ENCODE measurements around the gene PARN. TPM values are rescaled to one million over a fixed set of nuclear protein-coding genes. Genes with fewer than 3 reads are reported as not detected.

PARN gene
- polyA plus RNA-seq, 1 experiment, result 18.5 TPM

- Histone ChIP-seq H3K27me3 (ENCODE audit: control insufficient read depth, insufficient read depth, low read length) (no peaks in the 10 kb centered on the region), H3K4me3 (ENCODE audit: low read depth, low read length) (no peak overlapping the region), H3K36me3 (ENCODE audit: control insufficient read depth, insufficient read depth, low read length) (no peaks in the 10 kb centered on the region)
- no peak for DNase-seq (ENCODE audit: low read depth)
- no peak for TF ChIP-seq CTCF (IDR thresholded peaks at IDR 0.05; ENCODE audit: insufficient read depth, low read depth, low read length)
- POLR2A ChIA-PET, result interaction anchor here (1.1 kb wide), 1 partner anchor 16 kb away, joined by 3 read pairs; no protein-coding TSS in a partner anchor
- CTCF ChIA-PET, result no interaction called here
Observed at GRCh38 chr16:14495213-14496046, 134.6 kb downstream of the PARN start.

GRCh38 chr16:14494396-14494966, 135.6 kb downstream of the PARN start:
- DNase-seq (ENCODE audit: low read depth), result no peak
- CTCF ChIA-PET, result no interaction called here
- Histone ChIP-seq H3K36me3 (ENCODE audit: control insufficient read depth, insufficient read depth, low read length) (no peaks in the 10 kb centered on the region), H3K27me3 (ENCODE audit: control insufficient read depth, insufficient read depth, low read length) (no peaks in the 10 kb centered on the region), H3K4me3 (ENCODE audit: low read depth, low read length) (no peak overlapping the region)
- TF ChIP-seq CTCF (IDR thresholded peaks at IDR 0.05; ENCODE audit: insufficient read depth, low read depth, low read length), result no peak
- POLR2A ChIA-PET, result no interaction called here

- CTCF ChIA-PET, result no interaction called here
- POLR2A ChIA-PET, result no interaction called here
- TF ChIP-seq CTCF (IDR thresholded peaks at IDR 0.05; ENCODE audit: insufficient read depth, low read depth, low read length), result no peak
- H3K4me3 ChIP-seq (ENCODE audit: low read depth, low read length), result no peak overlapping the region
- H3K36me3 ChIP-seq (ENCODE audit: control insufficient read depth, insufficient read depth, low read length), result no peaks in the 10 kb centered on the region
- no peak for DNase-seq (ENCODE audit: low read depth)
- H3K27me3 ChIP-seq (ENCODE audit: control insufficient read depth, insufficient read depth, low read length), result no peaks in the 10 kb centered on the region
Observed at GRCh38 chr16:14493791-14494190, 136.3 kb downstream of the PARN start.

- Histone ChIP-seq H3K36me3 (ENCODE audit: control insufficient read depth, insufficient read depth, low read length) (no peaks in the 10 kb centered on the region), H3K27me3 (ENCODE audit: control insufficient read depth, insufficient read depth, low read length) (no peaks in the 10 kb centered on the region), H3K4me3 (ENCODE audit: low read depth, low read length) (no peak overlapping the region)
- ChIA-PET CTCF (interaction anchor here (1.2 kb wide), 1 partner anchor 10 kb away, joined by 4 read pairs; no protein-coding TSS in a partner anchor), POLR2A (no interaction called here)
- no peak for DNase-seq (ENCODE audit: low read depth)
- no peak for TF ChIP-seq CTCF (IDR thresholded peaks at IDR 0.05; ENCODE audit: insufficient read depth, low read depth, low read length)
Observed at GRCh38 chr16:14492614-14493013, 137.4 kb downstream of the PARN start.

- ChIA-PET CTCF (interaction anchor here (1.2 to 1.4 kb wide), 2 partner anchors 9 to 11 kb away, joined by 4 to 5 read pairs; no protein-coding TSS in a partner anchor), POLR2A (no interaction called here)
- Histone ChIP-seq H3K4me3 (ENCODE audit: low read depth, low read length) (no peak overlapping the region), H3K36me3 (ENCODE audit: control insufficient read depth, insufficient read depth, low read length) (no peaks in the 10 kb centered on the region), H3K27me3 (ENCODE audit: control insufficient read depth, insufficient read depth, low read length) (no peaks in the 10 kb centered on the region)
- no peak for DNase-seq (ENCODE audit: low read depth)
- no peak for TF ChIP-seq CTCF (IDR thresholded peaks at IDR 0.05; ENCODE audit: insufficient read depth, low read depth, low read length)
Observed at GRCh38 chr16:14491861-14492529, 138.1 kb downstream of the PARN start.
